Activated effector memory CD4-positive, alpha-beta T cell treated with Interleukin-2 at 50 U/mL for 16 hours (primary cell): ENCODE measurements around the gene PDE10A.

Experiments used
- DNase-seq: peaks from one replicate; pipeline ENCODE4 v3.0.0-alpha.2; 2020

The PDE10A gene

DNA sequence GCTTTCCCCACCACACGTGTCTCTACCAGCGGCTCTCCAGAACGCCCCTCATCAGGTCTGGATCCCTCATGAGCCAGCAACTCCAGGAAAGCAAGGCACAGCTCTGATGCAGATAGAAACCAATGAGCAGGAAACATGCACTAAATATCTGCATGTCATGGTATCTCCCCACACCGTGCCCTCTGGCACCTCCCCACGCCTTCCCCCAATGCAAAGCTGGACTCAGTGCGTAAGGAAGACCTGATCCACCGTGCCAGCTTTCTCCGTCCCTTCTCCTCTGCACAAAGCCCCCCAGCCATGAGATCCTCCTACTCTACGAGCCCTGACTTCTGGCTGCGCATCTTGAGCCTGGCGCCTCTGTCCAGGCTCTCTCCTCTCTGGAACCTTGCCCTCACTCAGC lies 9.4 kb downstream of the PDE10A start:
- DNase-seq, result no peak

DNA sequence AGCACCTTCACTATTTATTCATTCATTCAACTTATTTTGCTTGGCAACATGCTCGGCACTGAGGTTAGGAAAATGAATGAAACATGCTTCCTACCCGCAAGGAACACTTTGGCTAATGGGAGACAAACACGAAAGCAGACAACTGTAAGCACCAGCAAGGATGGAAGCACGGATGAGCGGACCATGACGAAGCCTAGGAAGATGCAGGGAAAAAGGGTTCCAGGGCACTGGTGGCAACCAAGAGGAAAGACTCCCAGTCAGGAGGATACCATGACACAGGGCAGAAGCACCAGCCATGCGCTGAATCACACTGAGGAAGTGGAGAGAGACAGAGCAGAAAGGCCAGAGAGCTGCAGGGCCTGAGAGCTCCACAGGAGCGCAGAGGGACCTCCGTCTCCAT lies 9.8 kb downstream of the PDE10A start:
- DNase-seq, result no peak

- DNase-seq, result no peak
Measured at GRCh38 chr6:165652766-165653165, 10.3 kb downstream of the PDE10A start.

- no peak for DNase-seq
Measured at GRCh38 chr6:165649166-165650137, 13.6 kb downstream of the PDE10A start.

- no peak for DNase-seq
Measured at GRCh38 chr6:165647041-165647440, 16.0 kb downstream of the PDE10A start.

DNA sequence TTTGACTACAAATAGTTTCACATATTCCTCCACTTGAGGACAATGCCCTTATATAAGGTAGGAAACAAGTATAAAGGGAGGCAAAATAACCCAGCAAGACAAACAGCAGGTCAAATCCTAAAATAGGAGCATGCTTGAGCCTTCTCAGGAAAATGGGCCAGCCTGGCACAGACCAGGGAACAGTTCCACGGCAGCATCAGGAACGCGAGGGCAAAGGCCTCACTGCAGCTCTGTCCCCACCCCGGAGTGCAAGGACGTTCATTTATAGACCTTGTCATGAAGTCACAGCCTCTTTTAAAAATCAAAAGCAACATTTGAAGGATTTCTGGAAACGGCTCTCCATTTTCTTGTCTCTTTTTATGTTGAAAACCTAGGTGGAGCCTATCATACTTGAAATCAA lies 17.1 kb downstream of the PDE10A start:
- DNase-seq, result no peak

- DNase-seq, result no peak
Measured at GRCh38 chr6:165644586-165645266, 18.3 kb downstream of the PDE10A start.

DNA sequence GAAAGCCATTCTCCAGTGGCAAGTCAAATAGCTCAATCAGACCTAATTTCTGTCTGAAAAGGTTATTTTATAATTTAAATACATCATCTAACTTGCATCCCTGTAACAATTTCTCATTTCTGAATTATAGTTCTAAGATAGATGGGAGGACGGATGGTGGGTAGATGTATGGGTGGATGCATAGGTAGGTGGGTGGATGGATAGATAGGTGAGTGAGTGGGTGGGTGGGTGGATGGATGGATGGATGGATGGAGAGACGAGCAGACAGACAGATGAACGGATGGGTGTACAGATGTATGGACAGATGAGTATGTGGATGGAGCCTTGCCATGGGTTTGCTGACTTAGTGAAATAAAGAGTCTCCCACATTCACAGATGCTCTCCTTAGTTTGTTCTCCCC lies 20.0 kb downstream of the PDE10A start:
- DNase-seq, result no peak

GRCh38 chr6:165641672-165642156 lies 21.3 kb downstream of the PDE10A start:
- DNase-seq, result no peak

DNA sequence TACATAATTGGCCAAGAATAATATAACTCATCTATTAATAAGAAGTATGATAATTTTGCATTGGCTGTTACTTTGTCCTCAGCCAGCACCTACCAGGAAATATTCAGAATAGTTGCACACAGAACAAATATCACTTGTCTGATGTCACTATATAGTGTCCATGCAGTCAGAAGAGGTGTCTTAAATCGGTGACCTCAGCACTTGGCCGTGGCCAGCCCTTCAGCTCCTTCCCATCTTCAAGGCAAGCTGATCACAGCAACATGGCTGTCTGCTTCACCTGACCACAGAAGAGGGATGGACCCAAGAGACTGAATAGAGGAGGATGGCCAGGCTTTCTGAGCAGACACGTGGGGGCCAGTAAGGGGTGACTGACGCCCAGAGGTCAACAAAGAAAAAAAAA lies 22.2 kb downstream of the PDE10A start:
- no peak for DNase-seq

DNA sequence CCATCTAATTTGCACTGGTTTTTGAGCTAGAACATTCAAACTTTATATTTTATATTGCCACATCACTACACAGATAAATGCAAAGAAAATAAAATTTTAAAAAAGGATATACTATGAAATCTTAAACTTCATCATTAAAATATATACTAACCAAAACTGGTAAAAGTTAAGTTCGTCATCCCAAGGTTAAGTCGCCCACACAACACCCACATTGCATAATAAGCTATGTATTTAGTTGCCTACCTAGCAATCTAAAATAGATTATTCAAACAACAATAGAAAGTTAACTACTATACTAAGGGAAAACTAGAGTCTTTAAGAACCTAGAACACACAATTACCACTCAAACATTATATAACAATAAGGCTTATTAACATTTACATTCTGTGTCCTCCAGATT lies 24.5 kb downstream of the PDE10A start:
- no peak for DNase-seq

- DNase-seq, result no peak
Measured at GRCh38 chr6:165637586-165637985, 25.5 kb downstream of the PDE10A start.

DNA sequence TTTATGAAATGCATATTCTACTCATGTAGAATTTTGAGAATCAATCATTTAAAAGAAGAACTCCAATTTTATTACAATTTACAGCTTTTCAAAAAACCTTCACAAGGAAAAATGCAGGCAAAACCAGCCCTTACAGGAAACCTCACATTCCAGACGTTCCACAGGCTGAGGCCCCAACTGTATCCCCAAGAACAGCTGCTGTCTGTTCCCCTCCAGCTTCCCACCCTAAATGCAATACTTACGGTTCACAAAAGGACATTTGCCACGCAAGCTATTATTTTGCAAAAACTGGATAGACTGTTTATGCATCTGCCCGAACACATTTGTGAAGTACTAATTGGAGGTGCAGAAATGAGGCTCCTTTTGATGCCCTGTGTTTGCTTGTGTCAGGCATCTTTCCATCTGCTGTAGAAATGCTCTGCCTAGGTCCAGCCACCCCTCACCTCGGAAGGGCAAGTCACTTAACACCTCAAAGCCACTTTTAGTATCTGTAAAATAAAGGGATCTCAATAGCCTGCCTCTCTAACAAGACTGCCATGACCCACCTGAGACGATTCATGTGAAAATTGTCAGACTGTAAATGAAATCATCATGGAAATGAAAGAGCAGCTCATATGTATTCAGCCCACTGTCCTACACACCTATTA lies 26.5 kb downstream of the PDE10A start:
- no peak for DNase-seq

DNA sequence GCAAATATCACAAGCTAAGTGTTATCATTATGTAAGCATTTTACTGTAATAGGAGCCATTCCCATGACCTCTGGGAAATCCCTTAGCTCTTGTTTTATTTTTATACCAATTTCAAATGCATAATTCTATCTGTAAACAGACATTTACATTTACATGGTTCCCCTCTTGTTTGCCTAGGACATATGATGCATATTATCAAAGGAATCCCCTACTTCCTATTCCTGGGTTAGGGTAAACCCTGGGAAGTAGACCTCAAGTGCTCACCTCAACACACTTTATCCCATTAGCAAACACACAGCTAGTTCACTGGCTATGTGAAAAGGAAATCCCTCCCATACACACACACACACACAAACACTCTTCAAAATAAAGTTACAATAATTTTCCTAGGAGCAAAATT lies 27.1 kb downstream of the PDE10A start:
- no peak for DNase-seq

- DNase-seq, result no peak
Measured at GRCh38 chr6:165634101-165634880, 28.8 kb downstream of the PDE10A start.

- no peak for DNase-seq
Measured at GRCh38 chr6:165632194-165632593, 30.8 kb downstream of the PDE10A start.

- no peak for DNase-seq
Measured at GRCh38 chr6:165630544-165630953, 32.5 kb downstream of the PDE10A start.

DNA sequence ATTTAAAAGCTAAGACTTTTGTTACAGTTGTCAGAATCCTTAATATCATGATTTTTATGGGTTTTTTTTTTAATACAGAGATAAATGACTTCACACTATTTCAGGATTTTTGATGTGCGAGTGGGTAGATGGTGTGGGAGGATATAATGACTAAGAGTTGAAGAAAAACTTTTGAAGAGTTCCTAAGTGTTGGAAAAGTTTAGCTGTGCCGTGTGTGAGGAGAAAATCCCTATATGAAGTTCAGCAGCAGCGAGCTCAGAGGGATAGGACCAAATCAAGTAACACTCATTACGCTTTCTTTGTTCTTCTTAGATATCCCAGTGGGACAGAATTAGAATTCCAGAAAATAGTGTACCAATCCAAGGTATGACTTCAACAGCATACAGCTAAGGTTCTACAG lies 34.1 kb downstream of the PDE10A start:
- no peak for DNase-seq

DNA sequence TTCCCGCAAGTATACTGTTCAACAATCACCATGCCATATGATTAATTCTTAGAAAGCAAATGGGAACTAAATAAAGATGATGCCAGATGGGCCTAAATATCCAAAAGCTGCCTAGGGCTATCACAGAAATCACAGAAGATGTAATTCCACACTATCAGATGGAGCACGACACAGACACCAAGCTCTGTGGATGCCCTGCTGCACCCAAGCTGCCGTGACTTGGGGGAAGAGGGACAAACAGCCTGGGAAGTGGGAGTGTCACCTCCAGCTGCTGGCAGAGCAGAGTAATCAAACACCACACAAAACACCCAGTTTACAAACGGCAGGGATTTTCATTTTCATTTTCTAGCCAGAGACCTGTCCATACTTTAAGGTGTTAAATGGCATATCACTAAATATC lies 35.7 kb downstream of the PDE10A start:
- DNase-seq, result no peak

DNA sequence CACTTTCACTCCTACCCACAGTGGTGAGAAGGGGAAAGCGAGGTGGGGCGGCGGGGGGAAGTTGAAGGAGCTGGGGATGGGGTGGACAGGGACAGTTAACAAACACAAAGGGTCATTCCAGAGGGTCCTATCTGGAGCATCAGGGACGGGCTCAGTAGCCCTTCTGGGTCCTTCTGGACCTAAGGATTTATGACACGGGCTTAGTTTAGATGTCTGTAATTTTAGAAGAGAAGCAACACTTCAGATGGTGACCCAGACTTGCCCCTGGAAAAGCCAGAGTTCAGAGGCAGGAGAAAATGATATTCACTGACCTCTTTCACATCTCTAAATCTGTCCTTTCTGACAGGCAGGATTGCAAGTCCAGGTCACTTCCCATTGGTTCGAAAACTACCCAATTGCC lies 36.3 kb downstream of the PDE10A start:
- no peak for DNase-seq

GRCh38 chr6:165624871-165625639 lies 38.0 kb downstream of the PDE10A start:
- DNase-seq, result no peak

DNA sequence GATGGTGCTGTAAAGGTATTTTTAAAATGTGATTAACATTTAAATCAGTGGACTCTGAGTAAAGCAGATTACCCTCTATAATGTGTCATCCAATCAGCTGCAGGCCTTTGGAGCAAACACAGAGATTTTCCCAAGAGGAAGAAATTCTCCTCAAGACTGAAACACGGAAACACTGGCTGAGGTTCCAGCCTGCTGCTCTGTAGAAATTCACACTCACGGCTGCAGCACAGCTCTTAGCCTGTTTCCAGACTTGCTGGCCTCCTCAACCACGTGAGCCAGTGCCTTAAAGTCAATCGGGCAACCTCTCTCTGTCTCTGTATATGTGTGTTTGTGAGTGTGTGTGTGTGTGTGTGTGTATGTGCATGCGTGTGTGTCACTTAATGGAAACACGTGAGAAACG lies 41.1 kb downstream of the PDE10A start:
- DNase-seq, result no peak
